Measurements from ENCODE around the gene TMEM126B. TPM values are rescaled to one million over a fixed set of nuclear protein-coding genes. Genes with fewer than 3 reads are reported as not detected.
A peak's percentile ranks its signal among the peaks of the same experiment; 100 is the strongest.
"Not testable (repeated sequence)": the region's sequence is repeated elsewhere in the genome, so short reads cannot be mapped to it uniquely, and the experiment has no call there.

TMEM126B gene
- total and polyA plus RNA-seq, 5 experiments from 2014 or later: 47.2 to 64.3 (median 51.1) TPM

GRCh38 chr11:85611643-85612042 is 16.8 kb upstream of the TMEM126B start:
- ATAC-seq, H3K9me3 Mint-ChIP-seq, POLR2A ChIA-PET, H3K4me3 Mint-ChIP-seq, H3K4me1 Mint-ChIP-seq, H3K36me3 Mint-ChIP-seq, DNase-seq, H3K27me3 Mint-ChIP-seq, H3K27ac Mint-ChIP-seq: not testable (repeated sequence)

- ATAC-seq: no peak
- H3K9me3 Mint-ChIP-seq: no peaks in the 10 kb centered on the region
- POLR2A ChIA-PET: no interaction called here
- no peak for DNase-seq
- H3K27ac Mint-ChIP-seq: no peak overlapping the region
- peaks cover 0 to 6% (median 4%) of the 10 kb centered on the region in 4 donors for H3K4me1 Mint-ChIP-seq
- H3K27me3 Mint-ChIP-seq: peaks cover 0 to 5% (median 0%) of the 10 kb centered on the region in 5 donors
- no peak overlapping the region for H3K4me3 Mint-ChIP-seq
- H3K36me3 Mint-ChIP-seq: peaks cover 4 to 12% (median 10%) of the 10 kb centered on the region in 3 donors
Measured at GRCh38 chr11:85619499-85619898, 8.9 kb upstream of the TMEM126B start.

GRCh38 chr11:85620256-85620655 is 8.1 kb upstream of the TMEM126B start:
- DNase-seq (no peak), ATAC-seq (no peak)
- Mint-ChIP-seq H3K27ac (no peak overlapping the region), H3K4me3 (no peak overlapping the region), H3K9me3 (no peaks in the 10 kb centered on the region), H3K4me1 (peaks cover 3 to 12% (median 8%) of the 10 kb centered on the region in 4 donors), H3K27me3 (peaks cover 0 to 5% (median 0%) of the 10 kb centered on the region in 5 donors), H3K36me3 (peaks cover 4 to 12% (median 10%) of the 10 kb centered on the region in 3 donors)
- POLR2A ChIA-PET: no interaction called here

- no peak for DNase-seq
- H3K4me3 Mint-ChIP-seq: peak overlapping the region; percentile 89 to 100 (median 96)
- POLR2A ChIA-PET: interaction anchor here (1.3 to 5.2 kb wide), 3 partner anchors 12 to 38 kb away, joined by 4 to 43 read pairs (median 7); partner anchors contain the start of genes CREBZF and TMEM126A
- peaks cover 4 to 11% (median 6%) of the 10 kb centered on the region in 3 donors for H3K36me3 Mint-ChIP-seq
- H3K27ac Mint-ChIP-seq: peak overlapping the region; percentile 91 to 99 (median 96)
- no peaks in the 10 kb centered on the region for H3K9me3 Mint-ChIP-seq
- peaks cover 26 to 51% (median 49%) of the 10 kb centered on the region in 4 donors for H3K4me1 Mint-ChIP-seq
- peaks cover 0 to 2% (median 0%) of the 10 kb centered on the region in 5 donors for H3K27me3 Mint-ChIP-seq
- no peak for ATAC-seq
Measured at GRCh38 chr11:85626496-85626895, 1.9 kb upstream of the TMEM126B start.

- peaks cover under 1 to 16% (median 3%) of the 10 kb centered on the region in 3 donors for H3K36me3 Mint-ChIP-seq
- POLR2A ChIA-PET: interaction anchor here (0.5 to 5.2 kb wide), 9 partner anchors 18 to 847 kb away, joined by 3 to 43 read pairs (median 9); partner anchors contain the start of genes CREBZF, EED, PICALM and TMEM126A
- peak within 1 kb of the TSS; percentile 91 to 99 (median 96) for H3K27ac Mint-ChIP-seq
Measured at GRCh38 chr11:85627332-85627997, 928 bp upstream of the TMEM126B start, which contains the start of gene DLG2. Gene DLG2, minus strand, starts transcription at chr11:85627344.

GRCh38 chr11:85628771-85629341 is 463 bp downstream of the TMEM126B start:
- Mint-ChIP-seq H3K9me3 (no peaks in the 10 kb centered on the region), H3K27ac (peak overlapping the region; percentile 91 to 99 (median 96)), H3K27me3 (peaks cover 0 to 1% (median 0%) of the 10 kb centered on the region in 5 donors), H3K4me3 (peak overlapping the region; percentile 89 to 100 (median 96)), H3K4me1 (peaks cover 26 to 50% (median 47%) of the 10 kb centered on the region in 4 donors), H3K36me3 (peaks cover 0 to 23% (median 6%) of the 10 kb centered on the region in 3 donors)
- DNase-seq (no peak), ATAC-seq (peak; percentile 8 to 13)
- POLR2A ChIA-PET: interaction anchor here (0.7 to 5.2 kb wide), 10 partner anchors 8 to 618 kb away, joined by 3 to 43 read pairs (median 8); partner anchors contain the start of genes CCDC83, CREBZF, EED and PICALM

More at GRCh38 chr11:85627332-85627997, 928 bp upstream of the TMEM126B start, which contains the start of gene DLG2:
- Mint-ChIP-seq H3K9me3 (no peaks in the 10 kb centered on the region), H3K4me1 (peaks cover 26 to 51% (median 49%) of the 10 kb centered on the region in 4 donors), H3K4me3 (peak within 1 kb of the TSS; percentile 89 to 100 (median 96)), H3K27me3 (peaks cover 0 to 2% (median 0%) of the 10 kb centered on the region in 5 donors)
- ATAC-seq (peak; percentile 6 to 11), DNase-seq (peak in 3 of 10 donors; percentile 30 to 44 (median 33))

- POLR2A ChIA-PET: no interaction called here
- peaks cover 0 to 60% (median 8%) of the 10 kb centered on the region in 3 donors for H3K36me3 Mint-ChIP-seq
- no peak overlapping the region for H3K4me3 Mint-ChIP-seq
- no peak overlapping the region for H3K27ac Mint-ChIP-seq
- H3K9me3 Mint-ChIP-seq: no peaks in the 10 kb centered on the region
- no peak for DNase-seq
- peaks cover under 1 to 14% (median 8%) of the 10 kb centered on the region in 4 donors for H3K4me1 Mint-ChIP-seq
- no peak for ATAC-seq
- no peaks in the 10 kb centered on the region for H3K27me3 Mint-ChIP-seq
Measured at GRCh38 chr11:85634747-85635146, 6.4 kb downstream of the TMEM126B start.

- no peak for ATAC-seq
Measured at GRCh38 chr11:85643191-85643614, 14.8 kb downstream of the TMEM126B start.

GRCh38 chr11:85647078-85647477 is 18.7 kb downstream of the TMEM126B start:
- ATAC-seq (no peak), DNase-seq (no peak)
- no peaks in the 10 kb centered on the region for H3K9me3 Mint-ChIP-seq
- H3K4me1 Mint-ChIP-seq: peaks cover 12 to 35% (median 34%) of the 10 kb centered on the region in 4 donors
- peaks cover 3 to 28% (median 13%) of the 10 kb centered on the region in 5 donors for H3K27me3 Mint-ChIP-seq
- peaks cover 0 to 15% (median 0%) of the 10 kb centered on the region in 3 donors for H3K36me3 Mint-ChIP-seq
- POLR2A ChIA-PET: interaction anchor here (1.0 to 6.2 kb wide), 9 partner anchors 10 to 598 kb away, joined by 3 to 98 read pairs (median 5); partner anchors contain the start of genes CCDC83, CREBZF, DLG2 and EED
- H3K27ac Mint-ChIP-seq: peak overlapping the region; percentile 96 to 99 (median 98)
- H3K4me3 Mint-ChIP-seq: peak overlapping the region; percentile 90 to 100 (median 98)

More at GRCh38 chr11:85643191-85643614, 14.8 kb downstream of the TMEM126B start:
- no peak for DNase-seq
- Mint-ChIP-seq H3K4me3 (no peak overlapping the region), H3K27ac (peak overlapping the region in 1 of 10 donors; percentile 40), H3K9me3 (no peaks in the 10 kb centered on the region), H3K27me3 (peaks cover 3 to 29% (median 13%) of the 10 kb centered on the region in 5 donors), H3K36me3 (peaks cover 0 to 5% (median 0%) of the 10 kb centered on the region in 3 donors), H3K4me1 (peaks cover 5 to 13% (median 10%) of the 10 kb centered on the region in 4 donors)
- POLR2A ChIA-PET: no interaction called here

GRCh38 chr11:85647604-85648299 is 19.4 kb downstream of the TMEM126B start, which contains the start of gene TMEM126A:
Gene TMEM126A, plus strand, starts transcription at chr11:85647967. Its CDS starts 2,289 bp downstream, at chr11:85650256.
- peaks cover 15 to 39% (median 38%) of the 10 kb centered on the region in 4 donors for H3K4me1 Mint-ChIP-seq
- peaks cover 0 to 18% (median 0%) of the 10 kb centered on the region in 3 donors for H3K36me3 Mint-ChIP-seq
- POLR2A ChIA-PET: interaction anchor here (0.6 to 6.2 kb wide), 13 partner anchors 10 to 597 kb away, joined by 3 to 98 read pairs (median 5); partner anchors contain the start of genes CCDC83, CREBZF, DLG2 and EED
- DNase-seq (peak; percentile 81 to 93 (median 88)), ATAC-seq (peak; percentile 98)
- no peaks in the 10 kb centered on the region for H3K9me3 Mint-ChIP-seq
- H3K27me3 Mint-ChIP-seq: peaks cover 3 to 27% (median 13%) of the 10 kb centered on the region in 5 donors
- H3K4me3 Mint-ChIP-seq: peak within 1 kb of the TSS; percentile 90 to 100 (median 98)
- peak within 1 kb of the TSS; percentile 96 to 99 (median 98) for H3K27ac Mint-ChIP-seq

GRCh38 chr11:85651118-85651517 is 22.7 kb downstream of the TMEM126B start:
- DNase-seq (no peak), ATAC-seq (no peak)
- peak overlapping the region in 4 of 10 donors; percentile 10 to 75 (median 56) for H3K27ac Mint-ChIP-seq
- POLR2A ChIA-PET: interaction anchor here (0.7 to 6.2 kb wide), 2 partner anchors 13 to 140 kb away, joined by 6 to 98 read pairs; partner anchors contain the start of gene CREBZF
- no peaks in the 10 kb centered on the region for H3K9me3 Mint-ChIP-seq
- H3K36me3 Mint-ChIP-seq: peaks cover 0 to 37% (median 0%) of the 10 kb centered on the region in 3 donors
- H3K27me3 Mint-ChIP-seq: no peaks in the 10 kb centered on the region
- H3K4me1 Mint-ChIP-seq: peaks cover 15 to 52% (median 44%) of the 10 kb centered on the region in 4 donors
- H3K4me3 Mint-ChIP-seq: no peak overlapping the region

All from naive thymus-derived CD8-positive, alpha-beta T cell (primary cell).